ENCODE results near the gene JTB.

DNA sequence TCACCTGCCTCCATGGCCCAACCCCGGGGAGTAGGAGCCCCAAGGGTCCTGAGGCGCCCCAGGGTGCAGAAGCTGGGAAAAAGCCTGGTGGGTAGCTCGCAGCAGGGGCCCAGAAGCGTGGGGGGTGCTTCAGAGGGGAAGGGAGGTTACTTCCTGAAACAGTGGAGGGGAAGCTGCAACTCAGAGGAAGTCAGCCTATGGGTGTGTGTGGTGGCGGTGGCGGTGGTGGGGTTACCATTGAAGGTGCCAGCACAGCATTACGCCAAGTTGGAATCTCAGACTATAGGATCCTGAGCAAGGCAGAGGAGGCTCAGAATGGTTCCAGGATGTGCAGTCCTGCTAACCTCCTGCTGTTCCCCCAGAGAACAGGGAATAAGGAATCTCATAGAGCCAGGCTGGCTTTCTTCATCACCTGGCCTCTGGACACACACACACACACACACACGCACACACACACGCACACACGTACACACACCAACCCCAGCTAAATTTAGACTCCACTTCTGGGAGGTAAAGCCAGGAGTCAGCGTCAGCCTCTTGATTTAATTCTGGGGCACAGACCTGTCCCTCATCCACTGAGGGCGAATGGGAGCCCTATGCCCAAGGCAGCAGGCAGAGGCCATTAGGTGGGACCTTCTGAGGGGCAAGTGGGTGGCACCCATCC is 32.2 kb downstream of the JTB start:
- TF ChIP-seq, protein P1, sequence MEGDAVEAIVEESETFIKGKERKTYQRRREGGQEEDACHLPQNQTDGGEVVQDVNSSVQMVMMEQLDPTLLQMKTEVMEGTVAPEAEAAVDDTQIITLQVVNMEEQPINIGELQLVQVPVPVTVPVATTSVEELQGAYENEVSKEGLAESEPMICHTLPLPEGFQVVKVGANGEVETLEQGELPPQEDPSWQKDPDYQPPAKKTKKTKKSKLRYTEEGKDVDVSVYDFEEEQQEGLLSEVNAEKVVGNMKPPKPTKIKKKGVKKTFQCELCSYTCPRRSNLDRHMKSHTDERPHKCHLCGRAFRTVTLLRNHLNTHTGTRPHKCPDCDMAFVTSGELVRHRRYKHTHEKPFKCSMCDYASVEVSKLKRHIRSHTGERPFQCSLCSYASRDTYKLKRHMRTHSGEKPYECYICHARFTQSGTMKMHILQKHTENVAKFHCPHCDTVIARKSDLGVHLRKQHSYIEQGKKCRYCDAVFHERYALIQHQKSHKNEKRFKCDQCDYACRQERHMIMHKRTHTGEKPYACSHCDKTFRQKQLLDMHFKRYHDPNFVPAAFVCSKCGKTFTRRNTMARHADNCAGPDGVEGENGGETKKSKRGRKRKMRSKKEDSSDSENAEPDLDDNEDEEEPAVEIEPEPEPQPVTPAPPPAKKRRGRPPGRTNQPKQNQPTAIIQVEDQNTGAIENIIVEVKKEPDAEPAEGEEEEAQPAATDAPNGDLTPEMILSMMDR (IDR thresholded peaks at IDR 0.05), result no peak
- no peak for TF ChIP-seq POLR2A (IDR thresholded peaks at IDR 0.05)

Data from ovary (tissue), 3 donors.